Mammary epithelial cell (primary cell): ENCODE data around the gene DRC1.

Experiments used
- CTCF ChIP-seq, 2 donors: IDR thresholded peaks in 1 of 2; conservative IDR thresholded peaks in 1 of 2; 2 replicates each; pipeline ENCODE4 v1.5.1; 2011 to 2012; ENCODE audit warnings: inconsistent platforms in 2 of 2, low read length in 2 of 2, mild to moderate bottlenecking in 2 of 2, control low read depth in 1 of 2, low read depth in 1 of 2; ENCODE audit not compliant: insufficient read depth in 1 of 2; ENCODE audit errors: extremely low read depth in 1 of 2
- EZH2 ChIP-seq: IDR thresholded peaks from 2 replicates; pipeline ENCODE4 v1.6.1; 2012; ENCODE audit warnings: low read length, inconsistent platforms, borderline replicate concordance

- no peak for TF ChIP-seq CTCF (conservative IDR thresholded peaks at IDR 0.05 in 1 of 2, IDR thresholded peaks at IDR 0.05 in 1 of 2; ENCODE audit: extremely low read depth in 1 of 2, insufficient read depth in 1 of 2, low read depth in 1 of 2, low read length in 2 of 2)
- TF ChIP-seq EZH2, result no peak
These were observed 46.9 kb downstream of the DRC1 start for GRCh38 chr2:26448651-26449050.
